C4-2B (cell line): ENCODE results near the gene TICAM2.

Experiments used
- H3K27ac ChIP-seq: fragments of 450-650 bp; 2 replicates; pipeline ENCODE4 v1.5.1; 2017
- ZFX ChIP-seq: fragments of 450-650 bp; IDR thresholded peaks from 2 replicates; pipeline ENCODE4 v1.6.1; 2017
- TF ChIP-seq, protein P1 (sequence below): fragments of 450-650 bp; conservative IDR thresholded peaks from 2 replicates; pipeline ENCODE4 v1.5.1; 2017; ENCODE audit warnings: mild to moderate bottlenecking

TICAM2 gene

DNA sequence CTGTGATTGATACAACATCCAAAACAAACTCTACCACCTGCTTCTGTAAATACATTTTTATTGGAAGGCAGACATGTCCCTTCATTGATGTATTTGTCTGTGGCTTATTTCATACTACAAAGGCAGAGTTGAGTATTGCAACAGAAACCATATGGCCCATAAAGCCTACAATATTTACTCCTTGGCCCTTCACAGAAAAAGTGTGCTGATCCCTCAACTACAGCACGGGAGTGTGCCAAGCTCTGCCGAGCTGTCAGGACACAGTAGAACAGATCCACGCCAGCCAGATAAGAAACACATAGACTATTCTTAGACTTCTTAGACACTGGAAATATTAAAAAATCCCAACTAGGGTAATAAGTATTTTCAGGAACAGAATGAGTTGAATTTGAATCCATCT lies 13.2 kb downstream of the TICAM2 start:
- TF ChIP-seq, protein P1, sequence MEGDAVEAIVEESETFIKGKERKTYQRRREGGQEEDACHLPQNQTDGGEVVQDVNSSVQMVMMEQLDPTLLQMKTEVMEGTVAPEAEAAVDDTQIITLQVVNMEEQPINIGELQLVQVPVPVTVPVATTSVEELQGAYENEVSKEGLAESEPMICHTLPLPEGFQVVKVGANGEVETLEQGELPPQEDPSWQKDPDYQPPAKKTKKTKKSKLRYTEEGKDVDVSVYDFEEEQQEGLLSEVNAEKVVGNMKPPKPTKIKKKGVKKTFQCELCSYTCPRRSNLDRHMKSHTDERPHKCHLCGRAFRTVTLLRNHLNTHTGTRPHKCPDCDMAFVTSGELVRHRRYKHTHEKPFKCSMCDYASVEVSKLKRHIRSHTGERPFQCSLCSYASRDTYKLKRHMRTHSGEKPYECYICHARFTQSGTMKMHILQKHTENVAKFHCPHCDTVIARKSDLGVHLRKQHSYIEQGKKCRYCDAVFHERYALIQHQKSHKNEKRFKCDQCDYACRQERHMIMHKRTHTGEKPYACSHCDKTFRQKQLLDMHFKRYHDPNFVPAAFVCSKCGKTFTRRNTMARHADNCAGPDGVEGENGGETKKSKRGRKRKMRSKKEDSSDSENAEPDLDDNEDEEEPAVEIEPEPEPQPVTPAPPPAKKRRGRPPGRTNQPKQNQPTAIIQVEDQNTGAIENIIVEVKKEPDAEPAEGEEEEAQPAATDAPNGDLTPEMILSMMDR: no peak
- H3K27ac ChIP-seq: no peak overlapping the region

DNA sequence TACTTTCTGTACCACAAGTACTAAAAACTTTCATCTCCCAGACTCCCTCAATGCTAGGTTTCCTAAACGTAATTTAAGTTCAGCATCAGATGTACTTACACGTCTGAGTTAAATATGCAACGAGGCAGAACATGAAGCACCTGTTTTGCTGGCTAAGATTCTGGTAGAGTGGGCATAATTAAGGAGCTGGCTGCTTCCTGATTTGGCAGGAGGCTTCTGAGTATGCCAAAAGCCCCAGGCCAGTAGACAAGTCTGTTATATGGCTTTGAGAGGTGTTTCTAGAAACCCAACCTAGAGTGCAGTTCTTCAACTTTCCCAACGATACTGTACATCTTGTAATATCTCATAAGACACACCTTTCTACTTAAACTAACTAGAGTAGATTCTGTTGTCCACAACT lies 13.6 kb downstream of the TICAM2 start:
- TF ChIP-seq, protein P1: no peak
- no peak for TF ChIP-seq ZFX
- H3K27ac ChIP-seq: no peak overlapping the region

- no peak overlapping the region for H3K27ac ChIP-seq
These were observed 15.6 kb downstream of the TICAM2 start for GRCh38 chr5:115586525-115587146.

GRCh38 chr5:115585265-115585664 lies 17.0 kb downstream of the TICAM2 start:
- no peak for TF ChIP-seq ZFX
- H3K27ac ChIP-seq: no peak overlapping the region

More at GRCh38 chr5:115586525-115587146, 15.6 kb downstream of the TICAM2 start:
- TF ChIP-seq ZFX: no peak
- TF ChIP-seq, protein P1: peak; percentile 80

DNA sequence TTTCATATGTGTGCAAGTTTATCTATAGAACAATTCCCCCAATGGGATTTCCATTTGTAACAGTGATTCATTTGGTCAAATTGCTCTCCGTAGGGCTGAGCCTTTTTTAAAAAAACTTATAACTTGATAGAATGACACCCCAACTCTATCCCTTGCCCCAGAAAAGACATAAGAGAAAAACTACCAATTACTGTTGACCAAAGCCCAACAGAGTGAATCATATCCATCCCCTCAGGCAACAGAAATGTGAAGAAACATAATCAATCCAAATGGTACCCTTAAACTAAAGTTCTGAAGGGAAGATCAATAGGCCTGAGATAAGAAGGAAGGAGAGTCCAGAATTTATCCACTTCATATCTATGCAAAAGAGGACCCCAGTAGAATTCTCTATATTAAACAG lies 17.8 kb downstream of the TICAM2 start:
- no peak for TF ChIP-seq ZFX
- TF ChIP-seq, protein P1: no peak
- no peak overlapping the region for H3K27ac ChIP-seq

DNA sequence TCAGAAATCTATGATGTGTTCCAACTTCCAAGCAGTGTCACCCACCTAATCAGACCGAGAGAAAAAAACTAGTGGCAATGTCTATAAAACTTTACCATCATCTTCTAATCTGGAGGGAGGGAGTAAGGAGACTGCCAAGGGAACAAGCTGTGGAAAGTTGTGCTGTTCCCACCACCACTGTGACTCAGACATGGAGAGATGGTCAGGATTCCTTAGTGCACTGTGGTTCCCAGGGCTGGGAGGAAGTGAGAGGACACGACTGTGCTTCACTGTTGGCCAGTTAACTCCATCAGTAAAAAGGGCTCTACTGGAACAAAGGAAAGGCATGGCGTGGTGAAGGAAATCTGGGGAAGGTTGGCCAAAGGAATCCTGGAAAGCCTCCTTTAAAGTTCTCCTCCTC lies 18.8 kb downstream of the TICAM2 start:
- TF ChIP-seq, protein P1: no peak
- no peak for TF ChIP-seq ZFX
- no peak overlapping the region for H3K27ac ChIP-seq

- no peak overlapping the region for H3K27ac ChIP-seq
- no peak for TF ChIP-seq ZFX
- TF ChIP-seq, protein P1: no peak
These were observed 21.3 kb downstream of the TICAM2 start for GRCh38 chr5:115580941-115581340.

GRCh38 chr5:115579747-115580173 lies 22.5 kb downstream of the TICAM2 start:
- no peak for TF ChIP-seq ZFX
- TF ChIP-seq, protein P1: no peak
- no peak overlapping the region for H3K27ac ChIP-seq
